ENCODE data around the gene ERFE.
"Not testable (repeated sequence)": the region's sequence is repeated elsewhere in the genome, so short reads cannot be mapped to it uniquely, and the experiment has no call there.

Gene ERFE

DNA sequence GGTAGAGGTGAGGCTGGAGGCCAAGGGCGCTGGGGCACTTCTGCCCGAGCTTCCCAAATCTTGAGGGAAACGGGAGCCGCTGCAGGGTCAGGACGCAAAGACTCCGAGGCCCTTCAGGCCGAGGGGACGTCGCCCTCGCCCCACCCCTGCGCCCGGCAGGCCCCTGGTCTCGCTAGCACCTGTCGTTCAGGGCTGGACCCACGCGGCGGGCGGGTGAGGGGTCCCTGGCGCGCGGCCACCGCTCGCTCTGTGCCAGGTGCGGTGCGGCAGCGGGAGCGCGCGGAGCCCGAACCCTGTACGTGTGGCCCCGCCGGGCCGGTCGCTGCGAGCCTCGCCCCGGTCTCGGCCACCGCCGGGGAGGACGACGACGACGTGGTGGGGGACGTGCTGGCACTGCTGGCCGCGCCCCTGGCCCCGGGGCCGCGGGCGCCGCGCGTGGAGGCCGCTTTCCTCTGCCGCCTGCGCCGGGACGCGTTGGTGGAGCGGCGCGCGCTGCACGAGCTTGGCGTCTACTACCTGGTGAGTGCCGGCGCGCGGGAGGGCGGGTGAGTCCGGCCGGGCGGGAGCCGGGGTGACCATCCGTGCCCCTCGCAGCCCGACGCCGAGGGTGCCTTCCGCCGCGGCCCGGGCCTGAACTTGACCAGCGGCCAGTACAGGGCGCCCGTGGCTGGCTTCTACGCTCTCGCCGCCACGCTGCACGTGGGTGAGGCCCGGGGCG, 4.9 kb downstream of the ERFE start:
- intact Hi-C loops (cut with DNase I), result loop anchor here (5.0 kb wide), 1 partner anchor 99 kb away; no protein-coding TSS in a partner anchor
- peak in 13 of 42 donors; percentile 17 to 58 (median 41) for DNase-seq

DNA sequence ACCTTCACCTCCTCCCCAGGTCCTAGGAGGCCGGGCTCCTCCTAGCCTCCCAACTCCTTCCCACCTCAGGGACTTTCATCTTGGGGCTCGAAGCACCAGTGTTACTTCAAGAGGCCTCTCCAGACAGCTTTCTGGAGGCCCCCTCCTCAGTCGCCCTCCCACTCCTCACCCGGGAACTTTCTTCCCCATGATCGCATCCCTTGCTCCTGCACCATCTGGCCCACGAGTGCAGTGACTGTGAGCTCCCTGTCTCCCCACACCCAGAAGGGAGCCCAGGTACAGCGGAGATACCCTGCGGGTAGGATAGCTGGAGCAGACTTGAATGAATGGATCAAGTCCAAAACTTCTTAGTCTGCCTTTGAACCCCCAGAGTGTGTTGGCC, 6.1 kb downstream of the ERFE start:
- DNase-seq, result peak in 4 of 42 donors; percentile 0 to 35 (median 16)
- intact Hi-C loops (cut with DNase I), result loop anchor here (5.0 kb wide), 1 partner anchor 97 kb away; no protein-coding TSS in a partner anchor

DNA sequence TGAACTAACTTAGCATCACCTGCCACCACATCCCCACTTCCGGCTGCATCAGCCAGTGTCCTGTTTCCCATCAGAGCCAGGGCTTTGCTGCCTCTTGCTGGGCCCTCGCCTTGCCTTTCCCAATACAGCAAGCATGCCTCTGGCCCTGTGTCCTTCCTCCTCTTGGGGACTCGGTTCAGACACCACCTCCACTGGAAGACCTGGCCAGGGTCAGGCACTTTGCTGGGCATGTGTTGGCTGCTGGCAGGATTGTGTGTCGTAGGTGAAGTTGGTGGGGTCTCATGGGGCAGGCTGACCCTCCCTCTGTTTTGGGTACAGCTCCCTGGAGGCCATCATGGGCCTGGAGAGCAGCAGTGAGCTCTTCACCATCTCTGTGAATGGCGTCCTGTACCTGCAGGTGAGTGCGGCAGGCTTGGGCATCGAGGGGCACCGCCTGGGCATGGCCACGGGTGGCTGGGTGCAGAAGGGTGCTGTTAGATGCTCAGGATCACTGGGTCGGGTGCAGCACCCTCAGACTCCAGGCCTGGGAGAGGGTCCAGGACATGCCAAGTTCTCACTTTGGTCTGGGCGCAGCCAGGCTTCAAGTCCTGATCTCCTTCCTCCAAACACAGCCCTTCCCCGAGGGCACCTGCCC, 6.6 kb downstream of the ERFE start:
- DNase-seq, result peak in 6 of 42 donors; percentile 3 to 35 (median 26)
- intact Hi-C loops (cut with DNase I), result no loop called here

DNA sequence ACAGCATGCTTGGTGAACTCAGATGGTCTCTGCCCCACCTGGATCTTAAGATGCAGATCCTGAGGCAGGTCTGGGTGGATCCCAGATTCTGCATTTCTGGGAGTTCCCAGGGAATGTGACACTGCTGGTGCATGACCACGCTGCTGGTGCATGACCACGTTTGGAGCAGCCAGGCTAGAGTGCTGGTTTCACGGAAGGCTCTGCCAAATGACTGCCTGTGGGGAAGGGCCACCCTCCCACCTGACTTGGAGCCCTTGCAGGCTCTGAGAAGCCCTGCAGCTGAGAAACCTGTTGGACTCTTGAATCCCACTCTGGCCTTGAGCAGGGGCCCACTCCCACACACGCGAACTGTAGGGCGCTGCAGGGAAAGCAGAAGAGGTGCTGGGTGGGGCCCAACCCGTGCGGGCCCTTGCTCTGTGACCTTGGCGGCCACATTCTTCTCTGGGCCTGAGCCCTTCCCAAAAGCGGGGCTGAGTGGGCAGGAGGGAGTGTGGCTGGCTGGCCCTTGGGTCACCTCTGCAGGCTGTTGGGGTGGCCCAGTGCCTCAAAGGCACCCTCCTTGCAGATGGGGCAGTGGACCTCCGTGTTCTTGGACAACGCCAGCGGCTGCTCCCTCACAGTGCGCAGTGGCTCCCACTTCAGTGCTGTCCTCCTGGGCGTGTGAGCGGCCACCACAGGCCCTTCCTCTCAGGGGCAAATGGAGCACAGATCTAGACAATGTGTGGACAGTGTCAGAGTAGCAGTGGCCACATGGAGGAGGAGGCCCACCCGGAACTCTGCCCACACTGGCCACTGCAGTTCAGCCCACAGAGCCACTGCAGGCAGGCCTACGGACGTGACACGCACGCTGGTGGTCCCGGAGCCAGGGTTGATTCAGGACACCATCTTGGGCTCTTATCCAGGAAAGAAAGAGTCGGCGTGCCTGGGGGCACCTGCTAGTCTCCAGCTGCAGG, 7.9 kb downstream of the ERFE start:
- intact Hi-C loops (cut with DNase I), result no loop called here
- peak in 9 of 42 donors; percentile 2 to 39 (median 15) for DNase-seq

DNA sequence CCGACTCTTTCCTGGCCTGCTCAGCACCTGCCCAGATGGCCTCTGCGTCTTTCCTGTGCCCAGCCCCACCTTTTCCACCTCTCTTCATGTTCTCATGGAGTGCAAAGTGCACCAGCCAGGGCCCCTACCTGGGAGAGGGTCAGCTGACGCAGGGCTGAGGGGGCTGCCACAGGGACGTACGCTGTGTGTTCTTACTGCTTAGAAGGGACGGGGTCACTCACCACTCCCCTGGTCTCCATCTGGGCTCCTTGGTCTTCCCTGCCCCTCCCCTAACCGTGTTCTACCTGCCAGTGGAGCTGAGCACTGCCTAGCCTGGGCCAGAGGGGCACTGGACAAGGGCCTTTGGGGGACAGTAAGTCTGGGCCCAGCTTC, 8.6 kb downstream of the ERFE start:
- DNase-seq, result peak in 4 of 42 donors; percentile 14 to 32 (median 24)
- intact Hi-C loops (cut with DNase I), result no loop called here

DNA sequence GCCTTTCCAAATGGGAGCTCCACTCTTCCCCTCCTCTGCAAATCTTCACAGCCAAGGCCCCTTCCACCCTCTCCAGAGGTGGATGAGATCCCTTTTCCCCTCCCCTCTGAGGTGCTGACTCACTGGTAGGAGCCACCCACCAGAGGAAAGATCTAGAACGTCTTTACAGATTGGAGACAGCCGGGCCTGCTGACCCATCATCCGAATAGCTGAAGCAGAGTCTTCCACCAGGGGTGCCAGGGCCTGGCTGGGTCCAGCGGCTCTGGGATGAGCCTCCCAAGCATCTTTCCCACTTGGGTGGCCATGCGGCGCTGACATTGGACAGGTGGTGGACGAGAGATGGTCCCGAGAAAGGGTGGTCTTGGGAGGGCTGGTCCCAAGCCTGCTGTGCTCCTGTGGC, 9.0 kb downstream of the ERFE start:
- DNase-seq, result peak in 20 of 42 donors; percentile 19 to 74 (median 48)
- intact Hi-C loops (cut with DNase I), result no loop called here

DNA sequence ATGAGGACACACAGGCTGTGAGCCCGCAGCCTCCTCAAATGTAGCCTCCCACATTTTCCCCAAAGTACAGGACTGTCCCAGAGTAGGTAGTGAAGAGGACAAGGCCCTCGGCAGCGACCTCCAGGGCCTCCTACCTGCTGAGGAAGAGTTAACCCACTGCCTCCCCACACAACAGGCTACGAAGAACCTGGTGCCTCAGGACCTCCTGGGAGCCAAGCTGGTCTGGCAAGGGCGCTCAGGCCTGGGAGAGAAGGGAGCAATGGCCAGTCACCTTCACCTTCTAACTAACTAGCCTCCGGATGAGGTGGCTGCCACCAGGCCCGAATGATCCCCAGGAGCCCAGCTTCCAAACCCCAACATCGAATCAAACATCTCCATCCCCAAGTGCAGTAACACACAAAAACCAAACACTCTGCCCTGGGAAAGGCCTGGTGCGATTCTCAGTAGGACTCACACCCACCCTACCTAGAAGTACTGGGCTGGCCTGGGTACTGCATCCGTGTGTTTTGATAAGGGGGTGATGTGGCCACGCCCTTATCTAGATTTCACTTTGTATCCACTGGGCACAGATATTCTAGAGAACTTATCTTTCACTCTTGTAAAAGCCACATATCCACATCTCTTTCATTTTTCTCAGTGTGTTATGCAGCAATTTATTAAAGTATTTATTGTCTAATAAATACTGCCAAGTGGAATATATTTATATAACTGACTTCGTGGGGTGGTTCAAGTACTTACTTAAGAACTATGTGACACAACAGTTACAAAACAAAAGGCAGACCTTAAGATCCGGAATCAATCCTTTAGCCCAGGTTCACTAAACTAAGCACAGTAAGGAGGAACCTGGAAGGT, 9.7 kb downstream of the ERFE start:
- intact Hi-C loops (cut with DNase I), result no loop called here
- DNase-seq, result peak in 3 of 42 donors; percentile 12 to 33 (median 14)

DNA sequence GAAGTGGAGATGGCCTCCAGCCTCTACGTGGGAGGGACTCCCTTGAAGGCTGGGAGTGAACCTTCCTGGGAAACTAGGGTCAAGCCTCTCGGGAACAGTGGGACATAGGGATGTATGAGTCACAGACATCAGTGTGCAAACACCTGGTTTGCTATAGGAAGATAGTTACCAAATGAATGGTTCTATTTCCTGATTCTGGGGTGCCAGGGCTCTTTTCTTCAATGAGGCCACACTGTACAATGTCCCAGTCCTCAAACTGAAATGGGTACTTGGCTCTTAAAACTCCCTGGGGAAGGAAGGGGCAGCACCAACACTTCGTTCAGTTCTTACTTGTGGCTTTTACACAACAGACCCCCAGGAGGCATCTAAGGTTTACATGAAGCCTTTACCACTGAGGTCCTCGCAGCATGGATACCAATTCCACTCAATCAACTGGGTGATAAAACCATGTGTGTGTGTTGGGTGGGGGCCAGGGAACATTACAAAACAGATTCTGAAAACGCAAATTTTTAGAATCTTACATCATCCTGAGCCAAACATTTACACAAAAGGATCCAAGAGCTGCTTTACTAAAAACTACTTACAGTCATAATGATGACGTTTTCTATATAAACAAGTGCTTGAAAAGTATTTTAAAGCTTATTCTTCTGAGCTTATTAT, 10.4 kb downstream of the ERFE start:
- DNase-seq, result peak in 3 of 42 donors; percentile 15 to 33 (median 22)
- intact Hi-C loops (cut with DNase I), result no loop called here

DNA sequence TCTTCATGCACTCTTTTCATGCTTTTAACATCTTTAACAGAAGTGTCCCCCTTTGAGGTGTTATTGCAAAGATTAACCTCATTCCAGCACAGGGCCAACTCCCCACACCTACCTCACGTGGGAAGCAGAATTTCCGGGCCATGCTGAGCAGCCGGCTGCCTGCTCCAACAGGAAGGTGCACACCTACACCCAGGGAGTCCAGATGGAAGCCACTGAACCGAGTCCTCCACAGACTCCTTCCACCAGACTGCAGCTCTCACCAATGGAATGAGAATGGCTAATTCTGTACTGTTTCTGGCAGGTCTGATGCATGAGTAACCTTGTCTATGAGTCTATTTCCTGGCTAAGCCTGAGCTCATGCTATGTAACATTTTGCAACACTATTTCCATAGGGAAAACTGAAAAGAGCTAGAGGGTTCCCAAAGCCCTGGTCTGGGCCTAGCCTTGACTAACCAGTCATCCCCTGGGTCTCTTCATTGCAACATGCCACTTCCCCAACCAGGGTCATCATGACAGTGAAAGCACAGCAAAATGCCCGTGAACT, 11.0 kb downstream of the ERFE start:
- intact Hi-C loops (cut with DNase I), result no loop called here
- peak in 32 of 42 donors; percentile 21 to 79 (median 46) for DNase-seq

DNA sequence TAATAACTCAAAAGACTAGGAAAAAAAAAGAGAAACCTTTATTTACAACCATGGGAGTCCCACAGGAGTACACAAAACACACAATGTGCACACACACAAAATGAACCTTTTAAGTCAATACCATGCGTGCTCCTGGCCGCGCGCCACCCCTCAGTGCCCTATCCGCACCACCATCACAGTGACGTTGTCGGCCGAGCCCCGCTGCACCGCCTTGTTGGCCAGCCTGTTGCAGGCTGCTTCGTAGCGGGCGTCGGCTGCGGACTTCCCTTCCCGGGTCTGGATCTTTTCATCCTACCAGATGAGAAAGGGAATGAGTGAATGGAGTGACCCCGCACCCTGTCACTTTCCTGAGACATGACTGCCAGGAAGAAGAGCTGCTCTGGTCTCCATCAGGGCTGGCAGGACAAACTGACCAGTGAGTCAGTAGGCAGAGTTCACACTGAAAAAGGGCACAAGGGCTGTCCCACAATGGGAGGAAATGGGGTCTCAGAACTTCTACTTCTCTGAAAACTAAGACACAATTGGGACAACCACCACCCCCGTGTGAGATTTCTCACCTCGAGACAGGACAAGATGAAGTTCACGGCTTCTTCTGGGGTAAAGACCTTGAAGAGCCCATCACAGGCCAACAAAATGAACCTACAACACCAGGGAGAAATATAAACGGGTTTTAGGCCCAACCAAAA, 11.8 kb downstream of the ERFE start:
- intact Hi-C loops (cut with DNase I), result no loop called here
- peak in 2 of 42 donors; percentile 33 to 36 for DNase-seq

DNA sequence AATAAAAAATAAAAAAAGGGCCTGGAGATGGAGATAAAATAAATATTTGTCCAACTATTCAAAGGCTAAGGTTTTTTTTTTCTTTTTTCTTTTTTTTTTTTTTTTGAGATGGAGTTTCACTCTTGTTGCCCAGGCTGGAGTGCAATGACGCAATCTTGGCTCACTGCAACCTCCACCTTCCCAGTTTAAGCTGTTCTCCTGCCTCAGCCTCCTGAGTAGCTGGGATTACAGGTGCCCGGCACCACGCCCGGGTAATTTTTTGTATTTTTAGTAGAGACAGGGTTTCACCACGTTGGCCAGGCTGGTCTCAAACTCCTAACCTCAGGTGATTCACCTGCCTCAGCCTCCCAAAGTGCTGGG, 12.3 kb downstream of the ERFE start:
- intact Hi-C loops (cut with DNase I), result not testable (repeated sequence)
- peak in 2 of 42 donors; percentile 3 to 11 for DNase-seq

DNA sequence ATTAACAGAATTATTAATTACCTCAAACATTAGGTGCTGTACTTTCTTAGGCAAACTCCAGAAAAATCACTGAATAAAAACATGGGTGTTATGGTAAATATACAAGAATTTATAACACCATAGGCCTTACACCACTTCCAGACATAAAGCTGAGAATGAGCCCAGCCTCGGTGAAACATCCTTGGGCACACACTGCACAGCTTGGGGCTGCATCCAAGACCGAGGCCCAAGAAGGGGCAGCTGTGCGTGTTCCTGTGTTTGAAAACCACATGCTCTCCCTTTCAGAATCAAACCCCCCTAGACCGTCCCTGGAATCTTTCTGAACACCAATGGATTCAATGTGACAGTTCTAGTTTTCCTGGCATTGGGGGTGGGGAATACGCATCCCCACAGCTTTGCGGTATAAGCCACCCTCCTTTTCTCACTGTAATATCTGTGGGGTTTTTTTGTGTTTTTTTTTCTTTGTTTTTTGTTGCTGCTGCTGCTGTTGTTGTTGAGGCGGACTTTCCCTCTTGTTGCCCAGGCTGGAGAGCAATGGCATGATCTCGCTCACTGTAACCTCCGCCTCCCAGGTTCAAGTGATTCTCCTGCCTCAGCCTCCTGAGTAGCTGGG, 12.9 kb downstream of the ERFE start:
- DNase-seq, result peak in 3 of 42 donors; percentile 8 to 29 (median 17)
- intact Hi-C loops (cut with DNase I), result no loop called here

DNA sequence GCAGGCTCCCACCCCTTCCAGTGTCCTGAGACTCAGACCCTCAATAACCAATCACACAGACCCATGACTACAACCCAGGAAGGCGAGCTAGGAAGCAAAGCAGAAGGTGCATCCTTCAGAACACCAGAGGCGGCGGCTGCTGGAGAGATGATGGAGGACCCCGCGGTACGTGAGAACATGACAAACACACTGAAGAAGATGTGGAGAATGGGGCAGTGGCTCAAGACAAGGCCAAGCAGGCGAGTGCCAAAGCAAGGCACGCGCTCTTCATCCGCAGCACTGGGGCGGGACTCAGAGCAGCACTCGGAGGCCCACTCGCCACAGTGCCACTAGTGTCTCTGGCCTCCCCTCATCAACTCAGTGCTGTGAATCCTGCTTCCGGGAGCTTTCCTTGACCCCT, 13.7 kb downstream of the ERFE start:
- peak in 2 of 42 donors; percentile 15 to 28 for DNase-seq
- intact Hi-C loops (cut with DNase I), result no loop called here

DNA sequence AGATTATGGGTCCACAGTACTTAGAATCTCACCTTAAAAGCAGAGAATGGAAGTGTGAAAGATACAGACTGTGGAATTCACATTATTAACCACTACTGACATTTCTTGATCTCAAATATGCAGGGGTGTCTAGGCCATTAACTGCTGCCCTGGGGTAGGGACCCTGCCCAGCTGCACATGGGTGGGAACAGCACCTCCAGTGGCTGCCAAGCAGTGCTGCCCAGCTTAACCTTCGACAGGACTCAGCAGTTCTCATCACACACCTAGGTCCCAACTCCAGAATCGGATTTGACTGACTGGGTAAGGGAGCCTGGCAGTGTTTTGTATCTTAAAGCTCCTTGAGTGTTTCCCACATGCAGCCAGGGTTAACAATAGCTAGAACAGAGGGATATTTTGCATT, 14.9 kb downstream of the ERFE start:
- no peak for DNase-seq
- intact Hi-C loops (cut with DNase I), result no loop called here

DNA sequence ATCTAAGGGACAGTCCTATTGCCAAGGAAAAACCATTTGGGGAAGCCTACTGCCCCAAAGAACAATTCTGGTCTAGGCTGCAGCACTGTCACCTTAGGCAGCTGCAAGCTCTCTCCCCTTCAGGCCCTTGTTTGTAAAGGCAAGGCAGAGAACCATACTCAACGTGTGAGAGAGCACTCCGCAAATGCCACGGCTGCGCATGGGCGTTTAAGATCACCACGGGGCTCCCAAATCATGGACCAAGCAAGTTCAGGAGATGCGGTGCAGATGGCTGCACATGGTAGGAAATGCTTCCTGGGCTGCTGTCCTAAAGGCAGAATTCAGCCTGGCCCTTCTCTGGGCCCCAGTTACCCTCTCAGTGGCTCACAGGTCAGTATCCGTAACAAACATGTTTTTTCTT, 15.5 kb downstream of the ERFE start:
- no peak for DNase-seq
- intact Hi-C loops (cut with DNase I), result no loop called here

DNA sequence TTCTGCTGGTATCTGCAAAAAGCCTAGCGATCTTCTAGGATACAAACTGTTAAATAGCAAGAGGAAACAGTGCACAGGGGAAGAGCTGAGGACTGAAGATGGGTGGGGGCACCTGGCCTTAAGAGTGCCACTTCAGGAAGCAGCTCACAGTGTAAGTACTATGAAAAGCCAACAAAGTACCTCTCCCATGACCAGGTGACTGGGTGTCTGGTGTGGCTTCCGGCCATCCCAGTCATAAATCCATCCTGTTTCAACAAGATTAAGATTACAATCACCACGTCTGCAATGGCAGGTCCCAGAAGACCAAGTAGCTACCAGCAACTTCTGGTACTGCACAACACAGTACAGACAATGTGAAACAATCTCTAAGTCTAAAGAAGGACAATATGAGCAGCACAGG, 15.9 kb downstream of the ERFE start:
- DNase-seq, result no peak
- intact Hi-C loops (cut with DNase I), result no loop called here

DNA sequence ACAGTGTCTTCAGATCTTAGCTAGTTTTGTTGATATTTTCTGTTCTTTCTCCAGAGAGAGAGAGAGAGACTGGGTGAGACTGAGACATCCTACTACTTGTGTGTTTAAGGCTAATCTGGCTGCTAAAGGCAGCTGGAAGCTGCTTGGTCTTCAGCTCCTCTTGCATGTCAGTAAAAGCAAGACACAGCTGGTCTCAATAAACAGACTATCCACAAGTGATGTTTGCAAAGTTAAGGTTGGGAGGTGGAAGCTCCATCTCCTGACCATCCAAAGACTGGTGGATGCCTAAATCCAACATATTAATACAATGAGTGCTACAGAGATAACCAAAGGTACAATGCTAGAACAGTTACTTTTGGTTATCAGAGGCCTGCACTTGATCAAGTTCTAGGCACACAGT, 17.8 kb downstream of the ERFE start:
- no peak for DNase-seq
- intact Hi-C loops (cut with DNase I), result no loop called here
